Activated CD4-positive, alpha-beta T cell treated with anti-CD3 and anti-CD28 coated beads, Interleukin-2, amount 50 U/mL, for 24 hours (primary cell): ENCODE measurements around the gene RNF220.
"Not testable (repeated sequence)": the region's sequence is repeated elsewhere in the genome, so short reads cannot be mapped to it uniquely, and the experiment has no call there.

Experiments
- DNase-seq, 2 donors: peaks; one replicate each; pipeline ENCODE4 v3.0.0-alpha.2; 2020; ENCODE audit warnings: low read depth in 1 of 2, low spot score in 1 of 2

RNF220 gene

DNA sequence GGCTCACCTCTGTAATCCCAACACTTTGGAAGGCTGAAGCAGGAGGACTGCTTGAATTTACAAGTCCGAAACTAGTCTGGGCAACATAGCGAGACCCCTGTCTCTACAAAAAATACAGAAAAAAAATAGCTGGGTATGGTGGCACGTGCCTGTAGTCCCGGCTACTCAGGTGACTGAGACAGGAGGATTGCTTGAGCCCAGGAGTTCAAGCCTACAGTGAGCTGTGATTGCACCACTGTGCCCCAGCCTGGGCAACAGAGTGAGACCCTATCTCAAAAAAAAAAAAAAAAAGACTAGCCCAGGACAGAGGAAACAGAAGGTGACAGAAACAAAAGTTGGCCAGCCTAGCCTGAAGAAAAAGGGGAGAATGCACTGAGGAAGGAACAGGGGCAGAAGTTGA, 290.6 kb downstream of the RNF220 start:
- no peak for DNase-seq

DNA sequence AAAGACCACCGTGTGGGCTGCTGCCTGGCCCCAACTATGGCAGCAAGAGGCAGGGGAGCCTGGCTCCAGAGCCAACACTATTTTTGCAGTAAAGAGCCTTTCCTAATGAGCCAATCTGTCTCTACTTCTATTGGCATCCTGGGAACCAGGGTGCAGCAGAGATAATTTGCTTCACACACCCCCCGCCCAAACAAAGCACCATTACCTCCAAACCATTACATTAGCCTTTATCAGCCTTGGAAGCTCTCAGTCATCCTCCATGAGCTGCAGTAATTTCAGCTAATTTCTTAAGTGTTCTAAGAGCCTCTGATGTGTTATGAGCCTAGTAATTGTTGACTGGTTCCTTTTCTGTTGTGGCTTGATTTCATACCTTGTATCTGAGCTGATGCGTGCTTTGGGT, 291.0 kb downstream of the RNF220 start:
- DNase-seq, result no peak

DNA sequence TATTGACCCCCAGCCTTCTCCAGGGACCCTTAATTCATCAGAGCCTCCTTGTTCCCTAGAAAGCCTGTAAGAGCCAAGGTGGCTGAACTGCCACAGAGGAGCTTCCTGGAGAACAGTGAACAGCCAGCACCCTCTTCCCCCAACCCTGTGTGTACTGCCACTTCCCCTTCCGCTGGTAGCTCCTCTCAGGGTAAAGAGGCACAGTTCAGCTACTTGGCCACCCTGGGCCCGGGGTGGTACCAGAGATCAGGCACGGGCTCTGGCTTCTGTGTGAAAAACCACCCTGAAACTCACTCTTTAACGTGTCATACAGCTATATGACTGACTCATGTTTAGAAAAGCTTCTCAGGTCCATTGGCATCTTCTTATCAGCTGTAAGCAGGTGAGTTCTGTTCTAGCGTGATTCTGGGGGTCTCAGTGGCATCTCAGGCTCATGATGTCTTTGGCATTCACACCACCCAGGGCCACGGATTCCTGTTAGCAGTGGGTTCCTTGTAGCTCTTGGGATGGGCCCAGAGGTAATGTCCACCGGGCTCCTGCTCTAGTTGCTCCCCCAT, 291.8 kb downstream of the RNF220 start:
- DNase-seq, result no peak

DNA sequence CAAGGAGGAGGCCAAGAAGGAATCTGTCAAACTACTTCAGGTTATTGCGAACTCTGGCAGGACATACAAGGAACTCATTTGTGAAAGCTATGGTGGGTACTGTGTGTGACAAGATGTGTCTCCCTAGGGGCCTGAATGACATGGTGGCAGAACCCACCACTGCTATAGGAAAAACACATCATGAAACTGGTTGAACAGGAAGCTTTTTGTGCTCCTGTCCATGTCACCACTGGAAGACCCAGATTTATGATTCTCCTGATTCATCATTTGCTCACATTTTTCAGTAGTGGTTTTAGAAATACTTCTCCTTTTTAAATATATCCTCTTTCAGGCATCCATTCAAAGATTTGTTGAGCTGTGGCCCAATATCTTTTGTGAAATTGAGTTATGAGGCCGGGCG, 293.1 kb downstream of the RNF220 start:
- no peak for DNase-seq

DNA sequence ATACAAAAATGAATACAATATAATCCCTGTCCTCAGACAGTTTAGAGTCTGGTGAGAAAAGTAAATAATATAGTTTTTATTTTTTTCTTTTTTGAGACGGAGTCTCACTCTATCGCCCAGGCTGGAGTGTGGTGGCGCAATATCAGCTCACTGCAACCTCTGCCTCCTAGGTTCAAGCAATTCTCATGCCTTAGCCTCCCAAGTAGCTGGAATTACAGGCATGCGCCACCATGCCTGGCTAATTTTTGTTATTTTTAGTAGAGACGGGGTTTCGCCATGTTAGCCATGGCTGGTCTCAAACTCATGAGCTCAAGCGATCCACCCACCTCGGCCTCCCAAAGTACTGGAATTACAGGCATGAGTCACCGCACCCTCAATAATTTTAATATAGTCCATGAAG, 294.3 kb downstream of the RNF220 start:
- DNase-seq, result not testable (repeated sequence)

DNA sequence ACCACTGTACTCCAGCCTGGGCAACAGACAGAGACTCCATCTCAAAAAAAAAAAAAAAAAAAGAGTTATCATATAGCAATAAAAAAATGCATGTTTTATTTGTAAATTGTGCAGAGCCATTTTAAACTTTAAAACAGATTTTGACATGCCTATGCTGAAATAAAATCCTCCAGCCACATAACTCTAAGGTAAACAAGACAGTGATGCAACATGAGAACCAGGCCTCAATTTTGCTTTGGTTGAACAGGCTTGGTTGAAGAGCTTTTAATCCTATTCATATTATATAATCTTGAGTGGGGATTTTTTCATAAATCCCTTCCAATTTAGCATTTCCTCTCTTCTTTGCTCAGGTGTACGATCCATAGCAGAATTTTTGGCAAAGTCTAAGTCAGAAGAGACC, 295.5 kb downstream of the RNF220 start:
- no peak for DNase-seq

DNA sequence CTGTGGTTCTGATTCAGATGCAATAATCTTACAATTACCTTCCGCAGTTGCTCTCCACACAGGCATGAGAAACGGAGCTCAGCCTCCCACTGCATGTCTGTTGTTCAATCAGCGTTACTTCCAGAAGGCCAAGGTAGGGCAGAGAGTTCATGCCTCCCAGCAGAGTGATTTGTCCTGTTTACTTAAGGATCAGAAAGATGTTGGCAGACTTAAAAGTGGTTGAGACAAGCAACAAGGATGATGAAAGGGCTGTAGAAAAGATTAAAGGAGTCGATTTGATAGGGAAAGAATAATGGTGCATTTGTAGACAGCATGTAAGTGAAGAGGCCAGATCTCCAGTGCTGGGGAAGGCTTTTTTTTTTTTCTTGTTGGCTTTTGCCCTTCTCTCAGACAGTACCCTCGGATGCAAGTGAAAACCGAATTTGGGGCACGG, 296.1 kb downstream of the RNF220 start:
- no peak for DNase-seq
